Raji (cell line): Measurements from ENCODE around the gene ODAD2.

Source experiments
- POLR2A ChIP-seq: IDR thresholded peaks from 2 replicates; pipeline ENCODE4 v1.6.1; 2011; ENCODE audit warnings: low read depth, low read length, control low read depth; ENCODE audit not compliant: insufficient read depth

Gene ODAD2

DNA sequence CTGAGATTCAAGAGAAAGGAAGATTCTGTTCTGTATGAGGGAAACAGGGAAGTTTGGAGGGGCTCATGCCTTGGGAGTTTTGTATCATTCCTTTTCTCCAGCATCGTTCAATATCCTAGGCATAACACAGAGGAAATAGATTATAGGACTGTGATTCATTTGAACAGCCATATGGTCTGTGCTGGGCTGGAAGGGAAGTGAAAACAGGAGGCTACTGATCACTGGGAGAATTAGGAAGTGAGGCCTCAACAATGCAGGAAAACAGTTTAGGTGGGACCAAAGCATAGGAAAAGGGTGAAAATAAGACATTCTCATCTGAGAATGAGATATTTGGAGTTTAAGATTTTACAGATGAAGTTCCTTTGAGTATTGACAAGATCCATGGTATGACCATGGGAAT lies 182.6 kb downstream of the ODAD2 start:
- no peak for TF ChIP-seq POLR2A

DNA sequence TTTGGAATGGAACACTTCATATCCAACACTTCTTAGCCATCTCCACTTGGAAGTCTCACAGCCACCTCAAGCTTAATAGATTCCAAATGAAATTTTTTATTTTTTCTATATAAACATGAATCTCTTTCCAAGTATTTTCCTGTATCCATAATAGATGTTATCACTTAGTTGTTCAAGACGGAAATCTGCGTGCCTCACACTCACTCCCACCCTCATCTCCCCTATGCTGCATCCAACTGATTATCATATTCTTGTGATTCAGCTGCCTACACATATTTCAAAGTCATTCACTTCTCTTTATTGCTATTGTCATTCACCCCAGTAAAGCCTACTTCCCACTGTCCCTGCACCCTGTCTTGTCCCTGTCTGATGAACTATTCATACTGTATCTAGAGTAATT lies 183.0 kb downstream of the ODAD2 start:
- TF ChIP-seq POLR2A, result no peak

DNA sequence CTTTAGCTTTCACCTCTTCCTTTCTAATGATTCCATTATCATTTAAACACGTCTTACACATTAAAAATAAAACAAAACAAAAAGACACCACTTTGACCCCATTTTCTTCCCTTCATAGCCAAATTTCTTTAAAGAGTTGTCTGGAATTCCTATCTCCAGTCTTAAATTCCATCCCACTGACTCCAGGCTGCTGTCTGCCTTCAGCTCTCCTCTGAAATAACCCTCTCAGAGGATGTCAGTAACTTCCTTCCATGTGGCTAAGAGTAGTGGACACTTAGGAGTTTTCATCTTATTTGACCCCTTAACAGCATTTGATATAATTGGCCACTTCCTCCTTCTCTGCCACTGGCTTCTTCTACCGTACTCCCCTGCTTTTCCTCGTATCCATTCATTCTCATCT lies 183.6 kb downstream of the ODAD2 start:
- TF ChIP-seq POLR2A, result no peak

DNA sequence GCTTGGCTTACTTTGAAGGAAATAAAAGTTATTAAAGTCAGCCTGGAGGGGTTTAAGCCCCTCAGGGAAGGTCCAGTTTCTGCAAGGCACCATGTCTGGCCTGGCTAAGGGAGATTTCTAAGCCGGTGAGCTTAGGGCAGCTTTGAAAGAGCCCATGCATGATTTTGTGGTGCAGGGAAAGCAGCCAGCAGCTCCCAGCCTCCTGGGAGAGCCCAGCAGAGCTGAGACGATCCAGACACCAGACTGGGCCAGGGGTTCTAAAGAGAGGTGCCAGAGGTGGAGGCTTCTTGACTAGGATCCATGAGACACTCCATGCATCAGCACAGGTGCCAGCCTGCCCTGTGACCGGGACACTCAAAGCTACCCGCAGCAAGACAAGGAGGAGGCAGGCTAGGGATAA lies 193.7 kb downstream of the ODAD2 start:
- no peak for TF ChIP-seq POLR2A

DNA sequence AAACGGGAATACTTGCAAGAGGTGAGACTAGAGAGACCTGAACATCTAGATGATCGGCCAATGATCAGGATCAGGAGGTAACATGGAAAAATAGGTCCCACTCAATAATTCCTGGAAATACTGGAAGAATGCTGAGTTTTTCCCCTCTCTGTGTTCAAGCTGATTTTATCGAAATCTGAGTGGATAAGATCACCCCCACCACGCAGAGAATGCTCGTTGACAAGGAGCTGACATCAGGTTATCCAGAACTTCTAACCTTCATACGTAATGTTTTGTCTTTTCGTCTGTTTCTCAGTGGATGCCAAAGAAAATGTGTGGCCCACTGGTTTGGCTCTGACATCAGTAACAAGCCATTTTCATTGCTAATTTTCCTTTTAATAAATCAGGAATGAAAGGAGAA lies 194.7 kb downstream of the ODAD2 start:
- no peak for TF ChIP-seq POLR2A

DNA sequence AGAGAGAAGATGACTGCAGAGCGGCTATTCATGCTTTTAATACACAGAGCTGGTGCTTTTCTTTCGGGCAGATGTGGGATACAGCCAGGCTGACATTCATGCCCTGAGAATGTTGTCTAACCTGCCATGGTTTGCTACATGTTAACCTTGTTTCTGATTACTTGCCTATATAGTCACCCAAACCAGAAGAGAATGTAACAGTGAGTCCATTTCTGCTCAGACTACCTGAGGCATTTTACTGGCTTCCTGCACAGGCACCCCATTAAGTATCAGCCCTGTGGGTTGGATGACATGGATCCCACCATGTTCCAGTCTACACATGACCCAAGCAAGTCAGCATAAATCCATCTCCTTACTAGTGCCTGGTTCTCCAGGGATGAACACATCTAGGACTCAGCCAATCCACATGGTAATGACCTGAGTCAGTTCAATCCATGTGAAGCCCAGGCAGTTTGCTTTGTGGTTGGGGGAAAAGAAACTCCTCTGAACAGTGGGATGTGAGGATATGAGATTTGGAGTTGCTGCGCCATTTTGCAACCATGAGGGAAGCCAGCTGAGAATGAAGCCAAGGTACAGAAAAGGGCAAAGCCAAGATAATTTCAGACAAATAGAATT lies 197.6 kb downstream of the ODAD2 start:
- TF ChIP-seq POLR2A, result no peak

DNA sequence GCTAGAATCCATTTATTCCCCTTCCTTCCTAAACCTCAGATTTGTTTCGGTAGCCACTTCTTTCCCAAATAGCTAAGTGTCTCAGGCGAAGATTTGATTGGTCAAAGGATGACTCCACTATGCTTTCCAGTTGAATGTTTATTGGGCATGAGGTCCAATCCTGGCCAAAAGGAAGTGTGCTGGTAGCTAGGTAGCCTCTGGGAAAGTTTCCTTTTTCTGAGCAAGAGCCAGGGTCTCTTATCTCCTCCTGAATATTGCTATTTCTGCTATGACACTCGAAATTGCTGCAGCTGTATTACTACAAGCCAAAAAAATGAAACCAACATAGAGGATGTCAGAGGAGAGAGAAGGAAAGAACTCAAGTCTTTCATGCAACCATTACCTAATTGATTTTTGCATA lies 199.8 kb downstream of the ODAD2 start:
- no peak for TF ChIP-seq POLR2A

DNA sequence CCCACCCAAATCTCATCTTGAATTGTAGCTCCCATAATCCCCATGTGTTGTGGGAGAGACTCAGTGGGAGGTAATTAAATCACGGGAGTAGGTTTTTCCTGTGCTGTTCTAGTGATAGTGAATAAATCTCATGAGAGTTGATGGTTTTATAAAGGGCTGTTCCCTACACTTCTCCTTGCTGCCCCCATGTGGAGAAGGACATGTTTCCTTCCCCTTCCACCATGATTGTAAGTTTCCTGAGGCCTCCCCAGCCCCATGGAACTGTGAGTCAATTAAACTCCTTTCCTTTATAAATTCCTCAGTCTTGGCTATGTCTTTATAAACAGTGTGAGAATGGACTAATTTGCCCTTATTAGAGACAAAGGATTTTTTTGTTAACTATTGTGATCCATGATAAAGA lies 204.7 kb downstream of the ODAD2 start:
- no peak for TF ChIP-seq POLR2A

DNA sequence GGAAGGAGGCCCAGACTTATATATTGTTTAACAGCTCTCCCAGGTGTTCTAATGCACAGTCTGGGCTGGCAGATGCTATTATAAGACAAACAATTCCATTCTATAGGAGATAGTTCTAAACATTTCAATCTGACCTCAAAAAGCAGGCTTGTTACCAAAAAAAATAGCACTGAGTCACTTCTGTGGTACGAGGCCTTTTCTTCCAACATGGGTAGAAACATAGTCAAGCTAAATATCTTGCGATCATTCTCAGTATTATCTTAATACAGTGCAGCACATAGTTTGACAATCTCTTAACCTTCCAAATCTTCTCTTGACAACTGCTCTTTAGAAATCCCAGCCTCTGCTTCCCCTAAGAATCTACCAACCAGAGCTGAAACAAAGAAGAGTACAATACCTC lies 206.7 kb downstream of the ODAD2 start:
- TF ChIP-seq POLR2A, result no peak

DNA sequence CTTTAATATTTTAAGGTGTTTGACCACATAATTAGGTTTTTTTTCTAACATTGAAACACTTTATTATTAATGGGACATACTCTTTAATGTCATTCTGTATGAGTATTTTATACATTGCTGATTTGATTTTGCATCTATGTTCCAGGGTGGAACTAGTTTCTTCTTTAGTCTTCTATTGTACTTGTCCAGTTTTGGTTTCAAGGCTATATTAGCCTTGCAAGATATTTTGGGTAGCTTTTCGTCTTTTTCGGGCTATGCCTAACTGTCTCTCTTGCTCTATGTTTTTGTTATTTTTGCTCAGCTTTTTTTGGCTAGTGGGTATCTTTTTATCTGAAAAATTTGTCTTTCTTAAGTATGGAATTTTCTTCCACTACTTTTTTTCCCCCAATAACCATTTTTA lies 214.6 kb downstream of the ODAD2 start:
- no peak for TF ChIP-seq POLR2A

DNA sequence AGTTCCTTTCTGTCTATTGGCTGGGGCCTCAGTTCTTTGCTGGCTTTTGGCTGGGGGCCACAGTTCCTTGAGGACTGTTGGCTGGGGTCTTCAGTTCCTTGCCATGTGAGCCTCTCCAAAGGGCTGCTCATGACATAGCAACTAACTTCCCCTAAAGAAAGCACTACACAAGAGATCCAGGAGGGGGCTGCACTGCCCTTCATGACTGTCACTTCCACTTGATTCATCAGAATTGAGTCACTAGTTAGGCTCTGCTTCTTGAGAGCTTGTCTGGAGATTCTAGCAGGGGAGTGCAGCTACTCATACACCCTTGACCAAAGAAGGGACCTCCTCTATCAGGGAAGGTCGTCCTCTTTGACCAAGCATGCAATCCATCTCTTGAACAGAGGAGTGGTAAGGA lies 215.2 kb downstream of the ODAD2 start:
- TF ChIP-seq POLR2A, result no peak

DNA sequence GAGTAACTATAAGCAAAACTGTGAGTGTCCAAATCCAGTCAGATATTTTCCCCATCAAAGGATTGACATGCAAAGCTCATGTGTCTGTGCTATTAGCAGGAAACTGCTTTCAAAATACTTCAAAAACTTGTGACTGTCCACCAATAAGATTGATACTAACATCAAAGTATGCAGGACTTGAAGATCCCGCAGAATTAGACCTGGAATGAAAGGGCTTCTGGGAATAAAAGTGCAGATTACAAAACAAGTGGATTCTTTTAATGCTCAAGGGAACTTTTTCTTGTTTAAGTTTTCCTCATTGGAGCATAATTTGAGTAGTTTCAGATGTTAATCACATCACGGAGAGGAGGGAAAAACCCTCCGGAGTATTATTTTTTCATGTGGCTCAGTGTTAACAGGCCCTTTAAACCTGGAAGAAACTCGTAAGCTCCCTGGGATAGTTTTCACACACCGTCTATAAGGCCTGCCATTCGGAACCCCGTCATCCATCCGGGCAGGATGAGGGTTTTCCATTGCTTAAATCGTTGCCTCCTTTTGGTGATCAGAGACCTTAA lies 219.3 kb downstream of the ODAD2 start:
- no peak for TF ChIP-seq POLR2A

DNA sequence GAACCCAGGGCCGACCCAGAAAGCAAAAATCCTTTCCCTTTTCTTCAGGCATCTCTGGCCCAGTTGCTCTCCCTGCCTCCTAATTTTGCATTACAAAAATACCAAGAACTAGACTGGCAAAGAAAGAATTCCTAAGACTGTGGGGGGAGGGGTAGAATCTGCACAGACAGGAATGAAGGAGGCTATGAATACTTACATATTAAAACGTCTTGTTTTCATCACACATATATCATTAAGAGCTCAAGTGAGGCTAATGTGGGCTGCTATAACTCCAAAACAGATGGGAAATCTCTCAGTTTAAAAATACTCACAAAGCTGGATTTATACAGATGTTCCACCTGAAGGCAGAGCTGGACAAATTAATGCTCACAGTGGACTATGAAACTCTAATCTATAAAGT lies 224.0 kb downstream of the ODAD2 start:
- TF ChIP-seq POLR2A, result no peak

DNA sequence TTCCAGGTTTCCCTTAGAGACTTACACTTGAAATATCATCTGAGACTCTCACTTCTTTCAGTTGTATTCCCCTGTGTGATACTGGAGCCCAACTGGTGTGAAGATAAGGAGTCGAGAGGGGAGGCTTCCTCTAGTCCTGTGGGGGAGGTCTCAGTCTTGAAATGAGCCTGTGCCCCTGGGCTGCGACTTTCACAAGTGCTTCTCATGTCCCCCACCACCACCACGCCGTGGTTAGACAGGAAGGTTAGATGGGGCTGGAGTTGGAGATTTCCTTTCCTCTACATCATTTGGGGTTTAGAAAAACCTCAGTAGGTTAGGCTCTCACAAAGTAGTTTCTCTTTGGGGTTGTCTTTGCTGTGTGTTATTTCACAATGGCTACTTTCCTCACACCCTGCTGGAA lies 227.6 kb downstream of the ODAD2 start:
- no peak for TF ChIP-seq POLR2A

DNA sequence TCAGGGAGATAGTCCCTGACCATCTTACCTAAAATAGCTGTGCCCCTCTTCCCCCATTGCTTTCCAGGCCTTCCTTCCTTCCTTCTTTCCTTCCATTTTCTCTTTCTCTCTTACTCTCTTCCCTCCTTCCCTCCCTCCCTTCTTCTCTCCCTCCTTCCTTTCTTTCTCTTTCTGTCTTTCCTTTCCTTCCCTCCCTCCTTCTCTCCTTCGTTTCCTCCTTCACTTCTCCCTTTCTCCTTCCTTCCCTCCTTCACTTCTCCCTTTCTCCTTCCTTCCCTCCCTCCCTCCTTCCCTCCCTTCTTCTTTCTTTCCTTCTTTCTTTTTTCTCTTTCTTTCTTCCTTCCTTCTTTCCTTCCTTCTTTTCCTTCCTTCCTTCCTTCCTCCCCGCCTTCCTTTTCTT lies 228.7 kb downstream of the ODAD2 start:
- TF ChIP-seq POLR2A, result no peak
